OCI-LY1 (cell line): Measurements from ENCODE around the gene VPS35.

ENCODE experiments used
- H2AFZ ChIP-seq: fragments of 200-600 bp; sonication (generic), shearing (Covaris generic); 2 replicates; pipeline ENCODE4 v1.6.0; 2014; ENCODE audit warnings: antibody characterized with exemption, mild to moderate bottlenecking, low read length
- H3F3A ChIP-seq: fragments of 200-600 bp; sonication (generic), shearing (Covaris generic); 2 replicates; pipeline ENCODE4 v1.6.0; 2014; ENCODE audit warnings: mild to moderate bottlenecking, antibody characterized with exemption, low read length, moderate library complexity; ENCODE audit not compliant: insufficient read depth
- H3K27ac ChIP-seq: fragments of 200-600 bp; sonication (generic); 2 replicates; pipeline ENCODE4 v1.5.1; 2014; ENCODE audit warnings: low read length, mixed run types, mild to moderate bottlenecking, low read depth; ENCODE audit not compliant: poor library complexity, severe bottlenecking
- H3K27me3 ChIP-seq: fragments of 200-600 bp; sonication (generic); 2 replicates; pipeline ENCODE4 v1.6.0; 2014; ENCODE audit warnings: antibody characterized with exemption, mild to moderate bottlenecking, low read length, moderate library complexity; ENCODE audit not compliant: insufficient read depth
- H3K36me3 ChIP-seq: fragments of 200-600 bp; sonication (generic); 2 replicates; pipeline ENCODE4 v1.6.1; 2014; ENCODE audit warnings: mild to moderate bottlenecking, antibody characterized with exemption, low read length, moderate library complexity, mixed read lengths; ENCODE audit not compliant: insufficient read depth
- H3K4me1 ChIP-seq: fragments of 200-600 bp; sonication (generic); 2 replicates; pipeline ENCODE4 v1.5.1; 2014; ENCODE audit warnings: mild to moderate bottlenecking, low read length, moderate library complexity; ENCODE audit not compliant: insufficient read depth, severe bottlenecking
- H3K4me2 ChIP-seq: fragments of 200-600 bp; sonication (generic), shearing (Covaris generic); 2 replicates; pipeline ENCODE4 v1.6.1; 2014; ENCODE audit warnings: low read length
- H3K4me3 ChIP-seq: fragments of 200-600 bp; sonication (generic); 2 replicates; pipeline ENCODE4 v1.5.1; 2014; ENCODE audit warnings: low read length, low read depth, mild to moderate bottlenecking, mixed read lengths; ENCODE audit not compliant: poor library complexity, severe bottlenecking
- H3K79me2 ChIP-seq: fragments of 200-600 bp; shearing (Covaris generic); 2 replicates; pipeline ENCODE4 v1.6.1; 2016; ENCODE audit warnings: mixed run types, low read length, mixed read lengths; ENCODE audit not compliant: insufficient read depth
- H3K9ac ChIP-seq: fragments of 200-600 bp; sonication (generic), shearing (Covaris generic); 2 replicates; pipeline ENCODE4 v1.6.1; 2014; ENCODE audit warnings: mild to moderate bottlenecking, low read length, mixed read lengths
- H3K9me2 ChIP-seq: fragments of 200-600 bp; sonication (generic), shearing (Covaris generic); 2 replicates; pipeline ENCODE4 v1.6.1; 2014; ENCODE audit warnings: low read depth, mild to moderate bottlenecking, low read length, mixed read lengths
- H3K9me3 ChIP-seq: fragments of 200-600 bp; shearing (Covaris generic); 2 replicates; pipeline ENCODE4 v1.6.1; 2014; ENCODE audit warnings: low read length, mixed read lengths
- H4K20me1 ChIP-seq: fragments of 200-600 bp; sonication (generic), shearing (Covaris generic); 2 replicates; pipeline ENCODE4 v1.6.0; 2016; ENCODE audit warnings: mild to moderate bottlenecking, low read length; ENCODE audit not compliant: insufficient read depth
- EZH2 ChIP-seq: fragments of 200-600 bp; sonication (generic), shearing (Covaris generic); IDR thresholded peaks from 2 replicates; pipeline ENCODE4 v1.8.0; 2017; ENCODE audit warnings: borderline replicate concordance, mixed run types, mild to moderate bottlenecking, antibody characterized with exemption, low read length, moderate library complexity, mixed read lengths
- TF ChIP-seq, protein P1 (sequence below): fragments of 200-600 bp; sonication (generic), shearing (Covaris generic); IDR thresholded peaks from 2 replicates; pipeline ENCODE4 v1.5.1; 2017; ENCODE audit warnings: mild to moderate bottlenecking, antibody characterized with exemption, low read length, moderate library complexity, mixed read lengths

VPS35 gene

GRCh38 chr16:46618516-46618915 is 70.5 kb downstream of the VPS35 start:
- H4K20me1 ChIP-seq: no peaks in the 10 kb centered on the region
- peak overlapping the region; percentile 49 for H3K4me2 ChIP-seq
- H3K27ac ChIP-seq: peak overlapping the region; percentile 1
- H2AFZ ChIP-seq: no peak overlapping the region
- H3K9ac ChIP-seq: no peak overlapping the region
- no peaks in the 10 kb centered on the region for H3K9me2 ChIP-seq
- no peaks in the 10 kb centered on the region for H3K9me3 ChIP-seq
- H3K27me3 ChIP-seq: no peaks in the 10 kb centered on the region
- H3K4me1 ChIP-seq: peaks cover 65% of the 10 kb centered on the region
- peak overlapping the region; percentile 24 for H3K4me3 ChIP-seq
- H3K79me2 ChIP-seq: peaks cover 36% of the 10 kb centered on the region
- TF ChIP-seq EZH2: no peak
- TF ChIP-seq, protein P1, sequence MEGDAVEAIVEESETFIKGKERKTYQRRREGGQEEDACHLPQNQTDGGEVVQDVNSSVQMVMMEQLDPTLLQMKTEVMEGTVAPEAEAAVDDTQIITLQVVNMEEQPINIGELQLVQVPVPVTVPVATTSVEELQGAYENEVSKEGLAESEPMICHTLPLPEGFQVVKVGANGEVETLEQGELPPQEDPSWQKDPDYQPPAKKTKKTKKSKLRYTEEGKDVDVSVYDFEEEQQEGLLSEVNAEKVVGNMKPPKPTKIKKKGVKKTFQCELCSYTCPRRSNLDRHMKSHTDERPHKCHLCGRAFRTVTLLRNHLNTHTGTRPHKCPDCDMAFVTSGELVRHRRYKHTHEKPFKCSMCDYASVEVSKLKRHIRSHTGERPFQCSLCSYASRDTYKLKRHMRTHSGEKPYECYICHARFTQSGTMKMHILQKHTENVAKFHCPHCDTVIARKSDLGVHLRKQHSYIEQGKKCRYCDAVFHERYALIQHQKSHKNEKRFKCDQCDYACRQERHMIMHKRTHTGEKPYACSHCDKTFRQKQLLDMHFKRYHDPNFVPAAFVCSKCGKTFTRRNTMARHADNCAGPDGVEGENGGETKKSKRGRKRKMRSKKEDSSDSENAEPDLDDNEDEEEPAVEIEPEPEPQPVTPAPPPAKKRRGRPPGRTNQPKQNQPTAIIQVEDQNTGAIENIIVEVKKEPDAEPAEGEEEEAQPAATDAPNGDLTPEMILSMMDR: no peak
- H3K36me3 ChIP-seq: peaks cover 56% of the 10 kb centered on the region
- no peaks in the 10 kb centered on the region for H3F3A ChIP-seq

- no peak for TF ChIP-seq EZH2
- TF ChIP-seq, protein P1: no peak
- Histone ChIP-seq H3K27ac (no peak overlapping the region), H3K36me3 (peaks cover 91% of the 10 kb centered on the region), H3K9me3 (no peaks in the 10 kb centered on the region), H3K4me1 (peaks cover 48% of the 10 kb centered on the region), H3F3A (no peaks in the 10 kb centered on the region), H3K4me3 (no peak overlapping the region), H3K79me2 (peaks cover 16% of the 10 kb centered on the region), H4K20me1 (no peaks in the 10 kb centered on the region), H3K27me3 (no peaks in the 10 kb centered on the region), H2AFZ (no peak overlapping the region), H3K9me2 (no peaks in the 10 kb centered on the region), H3K9ac (no peak overlapping the region), H3K4me2 (peak overlapping the region; percentile 6; the same call in 1 of the 2 replicates)
Measured at GRCh38 chr16:46614006-46614405, 75.0 kb downstream of the VPS35 start.

DNA sequence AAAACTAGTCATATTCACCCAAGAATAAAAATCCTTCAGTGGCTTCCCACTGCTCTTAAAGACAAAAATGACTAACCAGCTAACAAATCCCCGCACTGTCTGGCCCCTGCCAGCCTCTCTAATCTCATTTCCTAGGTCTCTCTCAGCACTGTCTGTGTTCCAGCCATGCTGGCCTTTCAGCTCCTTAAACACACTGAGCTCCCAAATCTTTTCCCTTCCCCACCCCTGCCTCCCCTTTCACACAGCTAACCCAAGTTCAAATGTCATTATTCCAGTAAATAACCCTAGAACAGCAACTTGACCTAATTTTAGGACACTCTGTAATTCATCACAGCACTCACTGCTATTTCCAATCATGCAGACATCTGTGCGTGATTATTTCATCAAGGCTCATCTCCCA is 75.6 kb downstream of the VPS35 start:
- Histone ChIP-seq H3K27ac (no peak overlapping the region), H3K4me1 (peaks cover 41% of the 10 kb centered on the region), H3K9ac (no peak overlapping the region), H3K4me2 (peak overlapping the region; percentile 6; the same call in 1 of the 2 replicates), H3K79me2 (peaks cover 9% of the 10 kb centered on the region), H3K36me3 (peaks cover 93% of the 10 kb centered on the region), H3K9me3 (no peaks in the 10 kb centered on the region), H3K4me3 (no peak overlapping the region), H2AFZ (no peak overlapping the region), H3K27me3 (no peaks in the 10 kb centered on the region), H3K9me2 (no peaks in the 10 kb centered on the region), H3F3A (no peaks in the 10 kb centered on the region), H4K20me1 (no peaks in the 10 kb centered on the region)
- TF ChIP-seq, protein P1: no peak
- no peak for TF ChIP-seq EZH2
